Loucy (cell line): ENCODE results near the gene ANKRD33B.
"Not testable (repeated sequence)": the region's sequence is repeated elsewhere in the genome, so short reads cannot be mapped to it uniquely, and the experiment has no call there.

Source experiments
- CTCF ChIP-seq: fragments of 200-600 bp; sonication (generic); conservative IDR thresholded peaks from 2 replicates; pipeline ENCODE4 v1.5.1; 2014; ENCODE audit warnings: mild to moderate bottlenecking, antibody characterized with exemption, low read length
- EZH2phosphoT487 ChIP-seq: fragments of 200-600 bp; IDR thresholded peaks from 2 replicates; pipeline ENCODE4 v1.6.1; 2018; ENCODE audit warnings: antibody characterized with exemption, mild to moderate bottlenecking, moderate library complexity, borderline replicate concordance

DNA sequence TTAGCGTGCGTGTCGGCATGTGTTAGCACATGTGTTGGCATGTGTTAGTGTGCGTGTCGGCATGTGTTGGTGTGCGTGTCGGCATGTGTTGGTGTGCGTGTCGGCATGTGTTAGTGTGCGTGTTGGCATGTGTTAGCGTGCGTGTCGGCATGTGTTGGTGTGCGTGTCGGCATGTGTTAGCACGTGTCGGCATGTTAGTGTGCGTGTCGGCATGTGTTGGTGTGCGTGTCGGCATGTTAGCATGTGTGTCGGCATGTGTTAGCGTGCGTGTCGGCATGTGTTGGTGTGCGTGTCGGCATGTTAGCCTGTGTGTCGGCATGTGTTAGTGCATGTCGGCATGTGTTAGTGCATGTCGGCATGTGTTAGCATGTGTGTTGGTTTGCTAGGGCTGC lies 14.8 kb upstream of the ANKRD33B start:
- TF ChIP-seq CTCF, EZH2phosphoT487: not testable (repeated sequence)
